ENCODE results near the gene PPFIA1. TPM values are rescaled to one million over a fixed set of nuclear protein-coding genes. Genes with fewer than 3 reads are reported as not detected.

PPFIA1 gene
- total RNA-seq, 1 experiment from 2014 or later, result 63.4 TPM

DNA sequence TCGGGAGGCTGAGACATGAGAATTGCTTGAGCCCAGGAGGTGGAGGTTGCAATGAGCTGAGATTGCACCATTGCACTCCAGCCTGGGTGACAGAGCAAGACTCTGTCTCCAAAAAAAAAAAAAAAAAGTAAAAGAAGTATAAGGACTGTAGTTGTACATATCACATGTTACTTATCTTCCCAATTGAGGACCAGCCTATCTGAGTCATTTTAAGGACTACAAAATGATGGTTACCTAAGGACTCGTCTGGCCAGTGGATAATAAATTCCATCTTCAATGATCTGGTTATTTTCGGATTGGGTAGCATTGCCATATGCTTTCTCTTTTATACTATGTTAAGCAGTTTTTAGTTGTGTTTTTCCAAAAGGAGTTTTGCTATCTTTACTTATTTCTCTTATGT lies 55.3 kb downstream of the PPFIA1 start:
- Histone ChIP-seq H4K5ac (ENCODE audit: insufficient read length, low read depth, low read length) (no peak overlapping the region), H4K8ac (replicated peaks; ENCODE audit: insufficient read length, low read depth, low read length) (no peak overlapping the region), H3K23ac (ENCODE audit: insufficient read length, low read depth, low read length) (no peak overlapping the region), H3K4me2 (ENCODE audit: insufficient read depth, insufficient read length, low read length) (no peak overlapping the region), H2BK20ac (ENCODE audit: low read depth, low read length, poor library complexity, severe bottlenecking) (no peak overlapping the region), H3K79me2 (ENCODE audit: insufficient read depth, low read length) (peaks cover 2% of the 10 kb centered on the region; the same call in 1 of the 2 replicates), H2BK12ac (ENCODE audit: insufficient read length, low read depth, low read length) (no peak overlapping the region), H3K14ac (ENCODE audit: insufficient read depth, low read length) (no peak overlapping the region), H2AK5ac (ENCODE audit: insufficient read length, low read length) (no peak overlapping the region), H2AFZ (ENCODE audit: low read length) (no peak overlapping the region), H3K56ac (ENCODE audit: insufficient read length, low read depth, low read length) (no peak overlapping the region), H2BK15ac (ENCODE audit: low read depth, low read length) (no peak overlapping the region), H3K4ac (ENCODE audit: low read depth, low read length) (no peak overlapping the region), H3K9me3 (ENCODE audit: control insufficient read depth, low read depth, low read length) (no peaks in the 10 kb centered on the region), H2BK5ac (ENCODE audit: insufficient read length, low read length) (no peak overlapping the region), H3K18ac (ENCODE audit: insufficient read length, low read depth, low read length) (no peak overlapping the region), H3K4me1 (ENCODE audit: insufficient read depth, low read length) (no peaks in the 10 kb centered on the region), H3K27ac (ENCODE audit: insufficient read length, low read depth, low read length) (no peak overlapping the region), H3T11ph (ENCODE audit: low read length) (no peak overlapping the region), H3K27me3 (ENCODE audit: insufficient read depth, low read length) (no peaks in the 10 kb centered on the region), H4K91ac (ENCODE audit: insufficient read length, low read depth, low read length) (no peak overlapping the region), H4K20me1 (ENCODE audit: control insufficient read depth, insufficient read depth, insufficient read length) (no peaks in the 10 kb centered on the region), H2BK120ac (ENCODE audit: low read depth, low read length, poor library complexity, severe bottlenecking) (no peak overlapping the region), H3K23me2 (ENCODE audit: insufficient read length, low read depth, low read length, poor library complexity, severe bottlenecking) (no peaks in the 10 kb centered on the region), H3K79me1 (ENCODE audit: insufficient read depth, low read depth, low read length, poor library complexity, severe bottlenecking) (peaks cover 4% of the 10 kb centered on the region), H3K9ac (ENCODE audit: extremely low read depth, insufficient read length, low read length) (no peak overlapping the region)
- Mint-ChIP-seq H3K27ac (no peak overlapping the region), H3K4me1 (peaks cover 7 to 12% of the 10 kb centered on the region in 2 experiments), H3K4me3 (no peak overlapping the region), H3K9me3 (no peaks in the 10 kb centered on the region), H3K36me3 (ENCODE audit: insufficient read depth in 1 of 3, low read depth in 3 of 3) (peaks cover 41 to 76% (median 62%) of the 10 kb centered on the region in 3 experiments), H3K27me3 (ENCODE audit: low read depth) (no peaks in the 10 kb centered on the region)
- TF ChIP-seq CTCF (conservative IDR thresholded peaks at IDR 0.05), result no peak
- WGBS (ENCODE audit: extremely low coverage, insufficient read length, low lambda C conversion rate), result no CpG with 5 or more reads among the region's 3 CpGs
- DNase-seq, result no peak

Measured in H9 (cell line).